SK-N-SH treated with all-trans-retinoic acid at 6 μM for 48 hours (cell line): ENCODE results near the gene QKI.

Experiments
- ATAC-seq: fragments of 200-7000 bp; cut with Tn5 transposase; 3 replicates; pipeline ENCODE4 v1.9.1; 2020; ENCODE audit warnings: mild to moderate bottlenecking, moderate library complexity
- ARNTL ChIP-seq: fragments of 450-650 bp; formaldehyde crosslinking; IDR thresholded peaks from 2 replicates; pipeline ENCODE4 v1.5.0; 2020; ENCODE audit warnings: low read depth, mild to moderate bottlenecking, moderate library complexity, borderline replicate concordance
- BACH2 ChIP-seq: fragments of 250-450 bp; sonication (Bioruptor Pico); IDR thresholded peaks from 2 replicates; pipeline ENCODE4 v1.9.0; 2021; ENCODE audit warnings: mild to moderate bottlenecking, borderline replicate concordance
- CSDC2 ChIP-seq: fragments of 250-450 bp; sonication (Bioruptor Pico); IDR thresholded peaks from 2 replicates; pipeline ENCODE4 v1.5.0; 2020; ENCODE audit warnings: mild to moderate bottlenecking, moderate library complexity
- ESRRG ChIP-seq: fragments of 250-450 bp; sonication (Bioruptor Pico); IDR thresholded peaks from 2 replicates; pipeline ENCODE4 v1.6.1; 2021; ENCODE audit warnings: mild to moderate bottlenecking
- GLIS3 ChIP-seq: fragments of 250-450 bp; sonication (Bioruptor Pico); IDR thresholded peaks from 2 replicates; pipeline ENCODE4 v1.5.0; 2020; ENCODE audit warnings: mild to moderate bottlenecking, moderate library complexity
- ISL1 ChIP-seq: fragments of 250-450 bp; sonication (Bioruptor Pico); IDR thresholded peaks from 2 replicates; pipeline ENCODE4 v2.1.2; 2022; ENCODE audit warnings: mild to moderate bottlenecking, moderate library complexity
- OSR1 ChIP-seq: fragments of 250-450 bp; sonication (Bioruptor Pico); IDR thresholded peaks from 2 replicates; pipeline ENCODE4 v1.8.0; 2022; ENCODE audit warnings: moderate library complexity, mild to moderate bottlenecking, inconsistent platforms
- PPARA ChIP-seq: fragments of 250-450 bp; sonication (Bioruptor Pico); IDR thresholded peaks from 2 replicates; pipeline ENCODE4 v1.5.0; 2020; ENCODE audit warnings: mild to moderate bottlenecking, borderline replicate concordance
- RARB ChIP-seq: fragments of 250-450 bp; sonication (Bioruptor Pico); IDR thresholded peaks from 2 replicates; pipeline ENCODE4 v1.8.0; 2021; ENCODE audit warnings: mild to moderate bottlenecking, moderate library complexity
- SNAI2 ChIP-seq: fragments of 250-450 bp; sonication (Bioruptor Pico); IDR thresholded peaks from 2 replicates; pipeline ENCODE4 v1.5.0; 2020; ENCODE audit warnings: mild to moderate bottlenecking, moderate library complexity
- TOX ChIP-seq: fragments of 250-450 bp; sonication (Bioruptor Pico); IDR thresholded peaks from 2 replicates; pipeline ENCODE4 v1.8.0; 2021; ENCODE audit warnings: mild to moderate bottlenecking, moderate library complexity, borderline replicate concordance
- ZFP3 ChIP-seq: fragments of 250-450 bp; sonication (Bioruptor Pico); IDR thresholded peaks from 2 replicates; pipeline ENCODE4 v1.5.0; 2020; ENCODE audit warnings: mild to moderate bottlenecking, moderate library complexity
- ZFP30 ChIP-seq: fragments of 450-650 bp; formaldehyde crosslinking; IDR thresholded peaks from 2 replicates; pipeline ENCODE4 v1.5.0; 2022; ENCODE audit warnings: mild to moderate bottlenecking, moderate library complexity
- ZNF565 ChIP-seq: fragments of 450-650 bp; formaldehyde crosslinking; conservative IDR thresholded peaks from 2 replicates; pipeline ENCODE4 v1.5.0; 2020; ENCODE audit warnings: low read depth, mild to moderate bottlenecking, moderate library complexity
- ZNF70 ChIP-seq: fragments of 450-650 bp; formaldehyde crosslinking; IDR thresholded peaks from 2 replicates; pipeline ENCODE4 v1.5.0; 2020; ENCODE audit warnings: mild to moderate bottlenecking, moderate library complexity
- ZNF8 ChIP-seq: fragments of 450-650 bp; formaldehyde crosslinking; IDR thresholded peaks from 2 replicates; pipeline ENCODE4 v1.5.0; 2020; ENCODE audit warnings: mild to moderate bottlenecking, moderate library complexity
- TF ChIP-seq, protein P1 (sequence below): fragments of 250-450 bp; sonication (Bioruptor Pico); IDR thresholded peaks from 2 replicates; pipeline ENCODE4 v1.5.0; 2020; ENCODE audit warnings: mild to moderate bottlenecking, moderate library complexity
- TF ChIP-seq, protein P2 (sequence below): fragments of 250-450 bp; sonication (Bioruptor Pico); IDR thresholded peaks from 2 replicates; pipeline ENCODE4 v1.8.0; 2021; ENCODE audit warnings: low read depth, mild to moderate bottlenecking, moderate library complexity, borderline replicate concordance
- TF ChIP-seq, protein P3 (sequence below): fragments of 250-450 bp; sonication (Bioruptor Pico); IDR thresholded peaks from 2 replicates; pipeline ENCODE4 v1.5.1; 2020; ENCODE audit warnings: low read depth, mild to moderate bottlenecking, moderate library complexity
- TF ChIP-seq, protein P4 (sequence below): fragments of 250-450 bp; sonication (Bioruptor Pico); IDR thresholded peaks from 2 replicates; pipeline ENCODE4 v1.8.0; 2020; ENCODE audit warnings: mild to moderate bottlenecking, moderate library complexity, borderline replicate concordance
- TF ChIP-seq, protein P5 (sequence below): fragments of 250-450 bp; sonication (Bioruptor Pico); IDR thresholded peaks from 2 replicates; pipeline ENCODE4 v1.5.1; 2021; ENCODE audit warnings: mild to moderate bottlenecking, moderate library complexity

QKI gene

DNA sequence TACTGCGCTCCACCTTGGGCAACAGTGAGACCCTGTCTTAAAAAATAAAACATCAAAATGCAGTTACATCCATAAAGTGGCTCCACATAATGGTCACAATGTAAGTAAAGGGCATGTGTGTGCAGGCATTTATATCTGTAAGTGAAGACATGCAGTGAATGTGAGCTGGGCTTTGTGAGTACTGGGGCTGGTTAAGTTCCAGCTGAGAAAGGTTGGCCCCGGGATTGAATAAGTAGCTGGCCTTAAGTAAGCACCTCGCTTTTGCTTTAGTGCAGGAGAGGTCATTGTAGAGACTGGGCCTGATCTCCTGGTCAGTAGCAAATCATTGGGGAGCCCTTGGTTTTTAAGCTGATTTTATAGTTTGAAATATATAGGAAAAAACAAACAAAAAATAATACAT, 8.0 kb downstream of the QKI start:
- no peak for ATAC-seq
- no peak for TF ChIP-seq ZNF565 (CRISPR knock-in tag)
- TF ChIP-seq ZNF8: no peak
- no peak for TF ChIP-seq ZFP30 (CRISPR knock-in tag)
- no peak for TF ChIP-seq BACH2 (CRISPR knock-in tag)
- TF ChIP-seq, protein P1, sequence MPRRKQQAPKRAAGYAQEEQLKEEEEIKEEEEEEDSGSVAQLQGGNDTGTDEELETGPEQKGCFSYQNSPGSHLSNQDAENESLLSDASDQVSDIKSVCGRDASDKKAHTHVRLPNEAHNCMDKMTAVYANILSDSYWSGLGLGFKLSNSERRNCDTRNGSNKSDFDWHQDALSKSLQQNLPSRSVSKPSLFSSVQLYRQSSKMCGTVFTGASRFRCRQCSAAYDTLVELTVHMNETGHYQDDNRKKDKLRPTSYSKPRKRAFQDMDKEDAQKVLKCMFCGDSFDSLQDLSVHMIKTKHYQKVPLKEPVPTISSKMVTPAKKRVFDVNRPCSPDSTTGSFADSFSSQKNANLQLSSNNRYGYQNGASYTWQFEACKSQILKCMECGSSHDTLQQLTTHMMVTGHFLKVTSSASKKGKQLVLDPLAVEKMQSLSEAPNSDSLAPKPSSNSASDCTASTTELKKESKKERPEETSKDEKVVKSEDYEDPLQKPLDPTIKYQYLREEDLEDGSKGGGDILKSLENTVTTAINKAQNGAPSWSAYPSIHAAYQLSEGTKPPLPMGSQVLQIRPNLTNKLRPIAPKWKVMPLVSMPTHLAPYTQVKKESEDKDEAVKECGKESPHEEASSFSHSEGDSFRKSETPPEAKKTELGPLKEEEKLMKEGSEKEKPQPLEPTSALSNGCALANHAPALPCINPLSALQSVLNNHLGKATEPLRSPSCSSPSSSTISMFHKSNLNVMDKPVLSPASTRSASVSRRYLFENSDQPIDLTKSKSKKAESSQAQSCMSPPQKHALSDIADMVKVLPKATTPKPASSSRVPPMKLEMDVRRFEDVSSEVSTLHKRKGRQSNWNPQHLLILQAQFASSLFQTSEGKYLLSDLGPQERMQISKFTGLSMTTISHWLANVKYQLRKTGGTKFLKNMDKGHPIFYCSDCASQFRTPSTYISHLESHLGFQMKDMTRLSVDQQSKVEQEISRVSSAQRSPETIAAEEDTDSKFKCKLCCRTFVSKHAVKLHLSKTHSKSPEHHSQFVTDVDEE (CRISPR knock-in tag): no peak
- TF ChIP-seq ZFP3: no peak
- TF ChIP-seq GLIS3 (CRISPR knock-in tag): no peak
- TF ChIP-seq, protein P2, sequence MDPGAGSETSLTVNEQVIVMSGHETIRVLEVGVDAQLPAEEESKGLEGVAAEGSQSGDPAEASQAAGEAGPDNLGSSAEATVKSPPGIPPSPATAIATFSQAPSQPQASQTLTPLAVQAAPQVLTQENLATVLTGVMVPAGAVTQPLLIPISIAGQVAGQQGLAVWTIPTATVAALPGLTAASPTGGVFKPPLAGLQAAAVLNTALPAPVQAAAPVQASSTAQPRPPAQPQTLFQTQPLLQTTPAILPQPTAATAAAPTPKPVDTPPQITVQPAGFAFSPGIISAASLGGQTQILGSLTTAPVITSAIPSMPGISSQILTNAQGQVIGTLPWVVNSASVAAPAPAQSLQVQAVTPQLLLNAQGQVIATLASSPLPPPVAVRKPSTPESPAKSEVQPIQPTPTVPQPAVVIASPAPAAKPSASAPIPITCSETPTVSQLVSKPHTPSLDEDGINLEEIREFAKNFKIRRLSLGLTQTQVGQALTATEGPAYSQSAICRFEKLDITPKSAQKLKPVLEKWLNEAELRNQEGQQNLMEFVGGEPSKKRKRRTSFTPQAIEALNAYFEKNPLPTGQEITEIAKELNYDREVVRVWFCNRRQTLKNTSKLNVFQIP (CRISPR knock-in tag): no peak
- no peak for TF ChIP-seq ZNF70
- TF ChIP-seq ESRRG (CRISPR knock-in tag): no peak
- TF ChIP-seq ISL1 (CRISPR knock-in tag): no peak
- no peak for TF ChIP-seq CSDC2 (CRISPR knock-in tag)
- TF ChIP-seq RARB (CRISPR knock-in tag): no peak
- TF ChIP-seq, all 23 proteins: peak for 0

DNA sequence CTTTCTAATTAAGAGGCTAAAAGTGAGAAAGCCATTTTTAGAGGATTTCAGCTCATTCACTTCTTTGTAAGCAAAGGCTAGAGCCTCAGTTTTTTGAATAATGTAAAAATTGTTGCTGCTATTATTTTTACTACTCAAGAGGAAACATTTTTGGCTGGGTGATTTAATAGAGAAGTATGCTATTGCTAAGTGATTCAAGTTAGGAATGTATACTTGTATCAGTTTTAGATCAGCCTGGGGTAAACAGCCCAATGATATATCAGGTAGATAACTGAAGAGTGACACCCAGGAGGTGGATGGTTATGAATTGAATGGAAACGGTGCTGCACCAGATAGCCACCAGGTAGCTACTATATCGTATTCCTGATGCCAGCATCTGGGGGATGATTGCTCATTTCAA, 9.2 kb downstream of the QKI start:
- ATAC-seq: no peak
- TF ChIP-seq, protein P3, sequence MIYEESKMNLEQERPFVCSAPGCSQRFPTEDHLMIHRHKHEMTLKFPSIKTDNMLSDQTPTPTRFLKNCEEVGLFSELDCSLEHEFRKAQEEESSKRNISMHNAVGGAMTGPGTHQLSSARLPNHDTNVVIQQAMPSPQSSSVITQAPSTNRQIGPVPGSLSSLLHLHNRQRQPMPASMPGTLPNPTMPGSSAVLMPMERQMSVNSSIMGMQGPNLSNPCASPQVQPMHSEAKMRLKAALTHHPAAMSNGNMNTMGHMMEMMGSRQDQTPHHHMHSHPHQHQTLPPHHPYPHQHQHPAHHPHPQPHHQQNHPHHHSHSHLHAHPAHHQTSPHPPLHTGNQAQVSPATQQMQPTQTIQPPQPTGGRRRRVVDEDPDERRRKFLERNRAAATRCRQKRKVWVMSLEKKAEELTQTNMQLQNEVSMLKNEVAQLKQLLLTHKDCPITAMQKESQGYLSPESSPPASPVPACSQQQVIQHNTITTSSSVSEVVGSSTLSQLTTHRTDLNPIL (CRISPR knock-in tag): no peak
- TF ChIP-seq ZNF8 (no peak), ZNF565 (CRISPR knock-in tag) (no peak), BACH2 (CRISPR knock-in tag) (no peak), CSDC2 (CRISPR knock-in tag) (no peak), PPARA (CRISPR knock-in tag) (no peak), ZFP30 (CRISPR knock-in tag) (no peak), SNAI2 (CRISPR knock-in tag) (no peak), ZNF70 (no peak)

DNA sequence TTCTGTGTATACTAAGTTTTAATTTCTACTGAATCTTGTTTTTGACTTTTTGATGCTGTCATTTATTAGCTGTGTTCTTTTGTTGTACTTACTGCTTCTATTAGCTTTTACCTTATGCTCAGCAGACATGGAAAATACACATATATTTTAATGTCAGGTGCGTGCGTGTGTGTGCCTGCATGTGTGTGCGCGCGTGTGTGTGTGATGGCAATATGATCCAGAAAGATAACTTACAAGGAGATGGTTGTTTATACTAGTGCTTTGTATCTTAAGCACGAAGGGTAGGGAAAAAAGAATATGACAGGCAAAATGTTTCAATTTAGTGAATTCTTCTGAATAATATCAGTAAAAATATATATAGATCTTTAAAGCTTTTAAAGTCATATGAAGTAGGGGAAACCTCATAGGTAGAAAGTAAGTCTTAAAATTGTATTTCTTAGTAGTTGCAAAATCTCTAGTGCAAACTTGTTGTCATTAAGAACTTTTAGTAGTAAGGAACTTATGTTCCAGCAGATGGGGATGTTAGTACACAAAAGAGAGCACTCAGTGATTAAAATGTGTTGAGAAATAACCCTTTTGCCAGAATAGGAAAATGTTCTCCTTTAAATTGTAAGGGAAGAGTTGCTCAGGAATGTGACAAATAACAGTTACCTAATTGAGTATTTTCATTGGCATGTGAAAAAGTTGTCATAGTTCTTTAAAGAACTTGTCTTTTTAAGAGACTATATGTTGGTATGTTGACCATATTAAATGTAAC, 13.2 kb downstream of the QKI start:
- peak; percentile 77 for ATAC-seq
- TF ChIP-seq GLIS3 (CRISPR knock-in tag) (no peak), ARNTL (CRISPR knock-in tag) (no peak), ISL1 (CRISPR knock-in tag) (peak; percentile 36; the same call in 1 of the 2 replicates), OSR1 (CRISPR knock-in tag) (no peak), ZNF70 (no peak), RARB (CRISPR knock-in tag) (no peak)
- TF ChIP-seq, protein P2 (CRISPR knock-in tag): no peak
- TF ChIP-seq, all 23 proteins: peak for 1

DNA sequence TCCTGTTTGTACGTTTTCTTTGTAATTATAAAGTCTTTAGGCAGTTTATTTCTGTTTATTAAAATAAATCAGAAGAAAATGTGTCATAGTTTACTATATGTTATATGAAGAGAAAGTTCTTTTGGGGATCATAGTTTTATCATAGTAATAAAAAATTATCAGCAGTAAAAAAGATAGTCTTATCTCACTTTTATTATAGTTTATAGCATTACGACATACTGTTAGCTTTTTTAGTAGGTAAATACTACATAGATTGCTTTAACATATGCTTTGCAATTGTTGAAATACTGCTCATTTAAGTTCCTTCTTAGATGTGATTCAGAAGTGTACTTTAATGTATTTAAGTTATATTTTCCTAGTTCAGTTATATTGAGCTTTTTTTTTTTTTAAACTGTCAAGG, 13.9 kb downstream of the QKI start:
- no peak for ATAC-seq
- TF ChIP-seq, protein P3 (CRISPR knock-in tag): no peak
- TF ChIP-seq CSDC2 (CRISPR knock-in tag) (no peak), SNAI2 (CRISPR knock-in tag) (no peak), ZNF70 (no peak), TOX (CRISPR knock-in tag) (no peak), OSR1 (CRISPR knock-in tag) (no peak), ESRRG (CRISPR knock-in tag) (no peak), ISL1 (CRISPR knock-in tag) (no peak), ZNF8 (no peak), PPARA (CRISPR knock-in tag) (no peak)
- TF ChIP-seq, protein P4, sequence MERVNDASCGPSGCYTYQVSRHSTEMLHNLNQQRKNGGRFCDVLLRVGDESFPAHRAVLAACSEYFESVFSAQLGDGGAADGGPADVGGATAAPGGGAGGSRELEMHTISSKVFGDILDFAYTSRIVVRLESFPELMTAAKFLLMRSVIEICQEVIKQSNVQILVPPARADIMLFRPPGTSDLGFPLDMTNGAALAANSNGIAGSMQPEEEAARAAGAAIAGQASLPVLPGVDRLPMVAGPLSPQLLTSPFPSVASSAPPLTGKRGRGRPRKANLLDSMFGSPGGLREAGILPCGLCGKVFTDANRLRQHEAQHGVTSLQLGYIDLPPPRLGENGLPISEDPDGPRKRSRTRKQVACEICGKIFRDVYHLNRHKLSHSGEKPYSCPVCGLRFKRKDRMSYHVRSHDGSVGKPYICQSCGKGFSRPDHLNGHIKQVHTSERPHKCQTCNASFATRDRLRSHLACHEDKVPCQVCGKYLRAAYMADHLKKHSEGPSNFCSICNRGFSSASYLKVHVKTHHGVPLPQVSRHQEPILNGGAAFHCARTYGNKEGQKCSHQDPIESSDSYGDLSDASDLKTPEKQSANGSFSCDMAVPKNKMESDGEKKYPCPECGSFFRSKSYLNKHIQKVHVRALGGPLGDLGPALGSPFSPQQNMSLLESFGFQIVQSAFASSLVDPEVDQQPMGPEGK (CRISPR knock-in tag): no peak
- TF ChIP-seq, protein P5, sequence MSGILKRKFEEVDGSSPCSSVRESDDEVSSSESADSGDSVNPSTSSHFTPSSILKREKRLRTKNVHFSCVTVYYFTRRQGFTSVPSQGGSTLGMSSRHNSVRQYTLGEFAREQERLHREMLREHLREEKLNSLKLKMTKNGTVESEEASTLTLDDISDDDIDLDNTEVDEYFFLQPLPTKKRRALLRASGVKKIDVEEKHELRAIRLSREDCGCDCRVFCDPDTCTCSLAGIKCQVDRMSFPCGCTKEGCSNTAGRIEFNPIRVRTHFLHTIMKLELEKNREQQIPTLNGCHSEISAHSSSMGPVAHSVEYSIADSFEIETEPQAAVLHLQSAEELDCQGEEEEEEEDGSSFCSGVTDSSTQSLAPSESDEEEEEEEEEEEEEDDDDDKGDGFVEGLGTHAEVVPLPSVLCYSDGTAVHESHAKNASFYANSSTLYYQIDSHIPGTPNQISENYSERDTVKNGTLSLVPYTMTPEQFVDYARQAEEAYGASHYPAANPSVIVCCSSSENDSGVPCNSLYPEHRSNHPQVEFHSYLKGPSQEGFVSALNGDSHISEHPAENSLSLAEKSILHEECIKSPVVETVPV (CRISPR knock-in tag): no peak
